GM12878 (cell line): ENCODE data around the gene UBE2G2. TPM values are rescaled to one million over a fixed set of nuclear protein-coding genes. Genes with fewer than 3 reads are reported as not detected.

ENCODE experiments used
- CBFB ChIP-seq: IDR thresholded peaks from 2 replicates; pipeline ENCODE4 v1.6.1; 2016; ENCODE audit warnings: antibody characterized with exemption, low read depth
- CBX5 ChIP-seq: sonication (generic); IDR thresholded peaks from 2 replicates; pipeline ENCODE4 v1.6.1; 2016; ENCODE audit warnings: low read depth, moderate library complexity, mild to moderate bottlenecking, inconsistent platforms
- CEBPB ChIP-seq, 2 experiments: fragments of 150-350 bp in 1 of 2; IDR thresholded peaks; 2 replicates each; pipeline ENCODE4 v1.6.1; 2012 to 2014; ENCODE audit warnings: low read depth in 2 of 2, low read length in 2 of 2, borderline replicate concordance in 1 of 2, inconsistent platforms in 1 of 2
- CHD2 ChIP-seq: IDR thresholded peaks from 2 replicates; pipeline ENCODE4 v1.6.1; 2011; ENCODE audit warnings: low read depth, low read length, improper control_type of control experiment, borderline replicate concordance
- DPF2 ChIP-seq: fragments of 450-650 bp; IDR thresholded peaks from 2 replicates; pipeline ENCODE4 v1.6.1; 2017; ENCODE audit warnings: mild to moderate bottlenecking
- E2F4 ChIP-seq: IDR thresholded peaks from 2 replicates; pipeline ENCODE4 v1.6.1; 2012; ENCODE audit warnings: low read depth, low read length, improper control_type of control experiment
- FOXK2 ChIP-seq: fragments of 450-650 bp; IDR thresholded peaks from 2 replicates; pipeline ENCODE4 v1.6.1; 2017; ENCODE audit warnings: mild to moderate bottlenecking, moderate library complexity
- IKZF2 ChIP-seq, 2 experiments: fragments of 450-650 bp; IDR thresholded peaks; 2 replicates each; pipeline ENCODE4 v1.6.1; 2017; ENCODE audit warnings: mild to moderate bottlenecking in 2 of 2, moderate library complexity in 2 of 2
- MEF2A ChIP-seq: IDR thresholded peaks from 2 replicates; pipeline ENCODE4 v1.6.1; 2011; ENCODE audit warnings: low read depth, mild to moderate bottlenecking, low read length, moderate library complexity; ENCODE audit not compliant: insufficient read depth
- MTA3 ChIP-seq: IDR thresholded peaks from 2 replicates; pipeline ENCODE4 v1.6.1; 2012; ENCODE audit warnings: low read length, inconsistent platforms, borderline replicate concordance
- MYC ChIP-seq: IDR thresholded peaks from 2 replicates; pipeline ENCODE4 v1.6.1; 2011; ENCODE audit warnings: mild to moderate bottlenecking, low read length, moderate library complexity, inconsistent platforms; ENCODE audit not compliant: insufficient read depth, insufficient replicate concordance, insufficient read length, severe bottlenecking
- NFXL1 ChIP-seq: fragments of 450-650 bp; IDR thresholded peaks from 2 replicates; pipeline ENCODE4 v1.6.1; 2017; ENCODE audit warnings: antibody characterized with exemption, mild to moderate bottlenecking, borderline replicate concordance
- NFYB ChIP-seq: IDR thresholded peaks from 2 replicates; pipeline ENCODE4 v1.6.1; 2011; ENCODE audit warnings: low read depth, mild to moderate bottlenecking, low read length, improper control_type of control experiment, moderate library complexity; ENCODE audit not compliant: insufficient read depth
- PAX8 ChIP-seq: fragments of 450-650 bp; IDR thresholded peaks from 2 replicates; pipeline ENCODE4 v1.6.1; 2017; ENCODE audit warnings: mild to moderate bottlenecking, moderate library complexity
- POU2F2 ChIP-seq: IDR thresholded peaks from 3 replicates; pipeline ENCODE4 v1.6.1; 2011; ENCODE audit warnings: low read depth, mild to moderate bottlenecking, low read length, borderline replicate concordance
- SIN3A ChIP-seq: IDR thresholded peaks from 2 replicates; pipeline ENCODE4 v1.6.1; 2012; ENCODE audit warnings: low read depth, low read length, improper control_type of control experiment
- SMAD1 ChIP-seq: fragments of 450-650 bp; IDR thresholded peaks from 2 replicates; pipeline ENCODE4 v1.6.1; 2018; ENCODE audit warnings: mild to moderate bottlenecking, low read depth; ENCODE audit not compliant: partially characterized antibody
- SPI1 ChIP-seq: IDR thresholded peaks from 2 replicates; pipeline ENCODE4 v1.6.1; 2011; ENCODE audit warnings: low read depth, mild to moderate bottlenecking, low read length, moderate library complexity, borderline replicate concordance; ENCODE audit not compliant: insufficient read depth
- TAF1 ChIP-seq: IDR thresholded peaks from 2 replicates; pipeline ENCODE4 v1.6.1; 2011; ENCODE audit warnings: mild to moderate bottlenecking, low read depth, low read length, borderline replicate concordance
- TCF7 ChIP-seq: IDR thresholded peaks from 2 replicates; pipeline ENCODE4 v1.6.1; 2014; ENCODE audit warnings: antibody characterized with exemption, borderline replicate concordance
- ZNF207 ChIP-seq: fragments of 450-650 bp; IDR thresholded peaks from 2 replicates; pipeline ENCODE4 v1.6.1; 2014; ENCODE audit warnings: antibody characterized with exemption, mild to moderate bottlenecking, borderline replicate concordance
- ZNF384 ChIP-seq: IDR thresholded peaks from 2 replicates; pipeline ENCODE4 v1.6.1; 2012; ENCODE audit warnings: low read depth, mild to moderate bottlenecking, low read length, improper control_type of control experiment, borderline replicate concordance
- ZNF622 ChIP-seq: fragments of 450-650 bp; IDR thresholded peaks from 2 replicates; pipeline ENCODE4 v1.6.1; 2017; ENCODE audit warnings: mild to moderate bottlenecking, inconsistent platforms
- ZNF687 ChIP-seq: fragments of 450-650 bp; IDR thresholded peaks from 2 replicates; pipeline ENCODE4 v1.6.1; 2017; ENCODE audit warnings: mild to moderate bottlenecking, moderate library complexity
- polyA plus RNA-seq, 11 experiments: library from polyadenylated mRNA; depleted of rRNA in 4 of 11; unstranded in 6 of 11; stranded (reverse) in 5 of 11; fragments of >200 nt; fragmentation: Nextera tagmentation in 4 of 11; fragmentation: Illumina TruSeq in 1 of 11; extraction: Ambion mirVana in 4 of 11; extraction: Trizol in 1 of 11; gene quantifications; 1 replicate in 1 of 11; 2 replicates in 10 of 11; pipeline versions ENCODE4 v1.2.1 to v1.2.3, GENCODE V29; 2011 to 2016; ENCODE audit warnings: inconsistent platforms in 2 of 11, missing spikeins in 2 of 11, low read depth in 1 of 11
- total RNA-seq, 4 experiments: library from RNA; depleted of rRNA in 3 of 4; stranded (reverse); fragments of >200 nt in 3 of 4; fragmentation: Illumina TruSeq in 1 of 4; extraction: Trizol in 1 of 4; gene quantifications; 2 replicates each; pipeline versions ENCODE4 v1.2.1 to v1.2.3, GENCODE V29; 2013 to 2021
- TF ChIP-seq, protein P1 (sequence below): IDR thresholded peaks from 2 replicates; pipeline ENCODE4 v1.6.1; 2011; ENCODE audit warnings: low read depth, mild to moderate bottlenecking, low read length, moderate library complexity, borderline replicate concordance; ENCODE audit errors: extremely low read depth

UBE2G2 gene
- total and polyA plus RNA-seq, 10 of the 15 experiments (the other 5 are each of a cell fraction or from before 2014, with no cell fraction given), result 27.0 to 139 (median 75.9) TPM

DNA sequence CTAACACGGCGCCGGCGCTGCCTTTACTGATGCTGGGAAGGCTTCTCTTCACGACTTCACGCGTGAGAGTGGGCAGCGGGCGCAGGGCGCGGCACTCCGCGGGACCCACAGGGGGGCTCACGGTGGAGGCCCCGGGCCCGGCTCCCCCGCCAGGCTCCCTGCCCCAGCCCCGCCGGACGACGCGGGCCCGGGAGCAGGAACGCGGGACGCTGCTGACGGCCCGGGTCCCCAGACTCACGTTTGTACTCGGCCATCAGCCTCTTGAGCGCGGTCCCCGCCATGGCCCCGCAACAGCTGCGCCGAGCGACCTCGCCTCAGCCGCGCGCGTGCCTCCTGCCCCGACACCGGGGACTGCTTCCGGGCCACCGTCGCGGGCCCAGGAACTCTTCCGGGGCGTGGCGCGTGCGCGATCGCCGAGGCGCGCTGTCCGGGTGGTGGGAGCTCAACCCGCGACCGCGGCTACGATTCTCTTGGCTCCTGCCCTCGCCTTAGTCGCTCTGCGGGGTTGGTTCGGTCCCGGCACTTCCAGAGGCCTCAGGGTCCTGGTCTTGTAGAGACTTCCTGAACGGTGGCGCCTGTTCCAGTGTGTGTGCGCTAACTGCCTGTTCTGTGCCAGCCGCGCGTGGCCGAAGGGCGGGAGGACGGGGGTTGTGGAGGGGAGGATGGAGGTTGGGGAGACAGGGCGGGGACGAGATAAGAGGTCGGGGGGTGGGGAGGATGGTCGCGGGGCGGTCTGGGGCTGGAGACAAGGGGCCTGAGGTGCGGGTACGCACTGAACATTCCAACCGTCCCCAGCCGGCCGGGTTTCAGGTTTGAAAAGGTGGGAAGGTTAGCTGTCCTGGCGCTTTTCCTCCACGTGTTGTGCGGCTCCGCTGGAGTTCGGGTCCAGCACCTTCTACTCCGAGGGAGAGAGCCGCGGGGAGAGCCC lies at the start of gene UBE2G2 (continued):
- 0 out of 2 replicates have a peak, but pooled peaks have one; percentile 38 for TF ChIP-seq CBFB
- peak; percentile 78; the same call in 1 of the 2 replicates for TF ChIP-seq TAF1
- TF ChIP-seq ZNF687, result peak; percentile 96
- TF ChIP-seq E2F4, result no peak
- TF ChIP-seq NFYB, result no peak
- no peak for TF ChIP-seq TCF7
- TF ChIP-seq, protein P1, sequence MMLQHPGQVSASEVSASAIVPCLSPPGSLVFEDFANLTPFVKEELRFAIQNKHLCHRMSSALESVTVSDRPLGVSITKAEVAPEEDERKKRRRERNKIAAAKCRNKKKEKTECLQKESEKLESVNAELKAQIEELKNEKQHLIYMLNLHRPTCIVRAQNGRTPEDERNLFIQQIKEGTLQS, result no peak
- peak; percentile 78 for TF ChIP-seq MYC
- TF ChIP-seq MEF2A, result no peak
- TF ChIP-seq SPI1, result no peak
- TF ChIP-seq CHD2, result peak; percentile 59; the same call in 1 of the 2 replicates
- peak; percentile 86 for TF ChIP-seq SIN3A
- no peak for TF ChIP-seq ZNF622
- no peak for TF ChIP-seq MTA3
- TF ChIP-seq ZNF384, result no peak
- no peak for TF ChIP-seq CEBPB (IDR thresholded peaks at IDR 0.05; ENCODE audit: borderline replicate concordance in 1 of 2, low read depth in 2 of 2, low read length in 2 of 2)
- TF ChIP-seq FOXK2, result no peak
- TF ChIP-seq SMAD1, result no peak
- no peak for TF ChIP-seq PAX8
- no peak for TF ChIP-seq CBX5
- TF ChIP-seq DPF2, result peak; percentile 68
- TF ChIP-seq ZNF207, result peak; percentile 54; the same call in 1 of the 2 replicates
- TF ChIP-seq POU2F2, result peak; percentile 9; the same call in 1 of the 3 replicates
- 0 out of 2 replicates have a peak, but pooled peaks have one; percentile 48 for TF ChIP-seq NFXL1
- TF ChIP-seq IKZF2 (IDR thresholded peaks at IDR 0.05), result no peak
